WI38 (cell line): Measurements from ENCODE around the gene CACNB3.
A peak's percentile ranks its signal among the peaks of the same experiment; 100 is the strongest.
"Not testable (repeated sequence)": the region's sequence is repeated elsewhere in the genome, so short reads cannot be mapped to it uniquely, and the experiment has no call there.

Source experiments
- H3K4me3 ChIP-seq: 2 replicates; pipeline ENCODE4 v1.5.1; 2011; ENCODE audit warnings: low read depth, mild to moderate bottlenecking, control low read depth, low read length
- CTCF ChIP-seq: IDR thresholded peaks from 2 replicates; pipeline ENCODE4 v1.5.1; 2012; ENCODE audit warnings: low read depth, mild to moderate bottlenecking, control low read depth, low read length

The CACNB3 gene

GRCh38 chr12:48852734-48853688 is 34.7 kb downstream of the CACNB3 start:
- H3K4me3 ChIP-seq: peak overlapping the region; percentile 94
- peak; percentile 69 for TF ChIP-seq CTCF

GRCh38 chr12:48854488-48854887 is 36.2 kb downstream of the CACNB3 start:
- TF ChIP-seq CTCF: no peak
- no peak overlapping the region for H3K4me3 ChIP-seq

- not testable (repeated sequence) for H3K4me3 ChIP-seq
Measured at GRCh38 chr12:48854932-48855331, 36.6 kb downstream of the CACNB3 start.

- no peak overlapping the region for H3K4me3 ChIP-seq
- TF ChIP-seq CTCF: no peak
Measured at GRCh38 chr12:48856379-48856778, 38.1 kb downstream of the CACNB3 start.

GRCh38 chr12:48857278-48857994 is 39.1 kb downstream of the CACNB3 start:
- H3K4me3 ChIP-seq: no peak overlapping the region
- TF ChIP-seq CTCF: no peak

- TF ChIP-seq CTCF: no peak
- H3K4me3 ChIP-seq: no peak overlapping the region
Measured at GRCh38 chr12:48858043-48858442, 39.7 kb downstream of the CACNB3 start.

- H3K4me3 ChIP-seq: no peak overlapping the region
- TF ChIP-seq CTCF: no peak
Measured at GRCh38 chr12:48859607-48860006, 41.3 kb downstream of the CACNB3 start.

- H3K4me3 ChIP-seq: not testable (repeated sequence)
Measured at GRCh38 chr12:48860236-48860635, 41.9 kb downstream of the CACNB3 start.
